SU-DHL-6 (cell line): ENCODE results near the gene SFI1.
A peak's percentile ranks its signal among the peaks of the same experiment; 100 is the strongest.
"Not testable (repeated sequence)": the region's sequence is repeated elsewhere in the genome, so short reads cannot be mapped to it uniquely, and the experiment has no call there.

Source experiments
- H2AFZ ChIP-seq: fragments of 200-600 bp; sonication (generic); 2 replicates; pipeline ENCODE4 v1.6.1; 2014; ENCODE audit warnings: low read depth, mild to moderate bottlenecking, moderate library complexity, mixed read lengths, antibody characterized with exemption, low read length; ENCODE audit not compliant: severe bottlenecking
- H3F3A ChIP-seq: fragments of 200-600 bp; shearing (Covaris generic); 2 replicates; pipeline ENCODE4 v1.6.0; 2016; ENCODE audit warnings: antibody characterized with exemption, mild to moderate bottlenecking; ENCODE audit not compliant: insufficient read depth
- H3K27ac ChIP-seq: fragments of 200-600 bp; sonication (generic); 2 replicates; pipeline ENCODE4 v1.5.1; 2016; ENCODE audit warnings: low read depth, mild to moderate bottlenecking, low read length, moderate library complexity, mixed read lengths
- H3K27me3 ChIP-seq: fragments of 200-600 bp; sonication (generic), shearing (Covaris generic); 2 replicates; pipeline ENCODE4 v1.6.0; 2014; ENCODE audit warnings: mild to moderate bottlenecking, low read length
- H3K36me3 ChIP-seq: fragments of 200-600 bp; sonication (generic); 2 replicates; pipeline ENCODE4 v1.6.1; 2014; ENCODE audit warnings: mild to moderate bottlenecking, low read length, mixed read lengths
- H3K4me2 ChIP-seq: fragments of 300-600, 200-600 bp; shearing (Covaris generic), sonication (generic); 2 replicates; pipeline ENCODE4 v1.6.0; 2014; ENCODE audit warnings: low read length, low read depth, mild to moderate bottlenecking; ENCODE audit not compliant: poor library complexity, severe bottlenecking
- H3K4me3 ChIP-seq: fragments of 200-600 bp; sonication (generic); 2 replicates; pipeline ENCODE4 v1.5.1; 2014; ENCODE audit warnings: antibody characterized with exemption, low read length, mild to moderate bottlenecking, mixed read lengths; ENCODE audit not compliant: insufficient read depth, poor library complexity, severe bottlenecking
- H3K79me2 ChIP-seq: fragments of 200-600 bp; sonication (generic); 2 replicates; pipeline ENCODE4 v1.6.1; 2014; ENCODE audit warnings: mild to moderate bottlenecking, low read length, moderate library complexity; ENCODE audit not compliant: insufficient read depth
- H3K9ac ChIP-seq: fragments of 200-600 bp; sonication (generic); 2 replicates; pipeline ENCODE4 v1.7.0; 2014; ENCODE audit warnings: mild to moderate bottlenecking, low read length
- H3K9me2 ChIP-seq: fragments of 200-600 bp; sonication (generic); replicated peaks from 2 replicates; pipeline ENCODE4 v1.6.1; 2014; ENCODE audit warnings: low read length; ENCODE audit not compliant: insufficient read depth
- H3K9me3 ChIP-seq: fragments of 200-600 bp; sonication (generic); 2 replicates; pipeline ENCODE4 v1.6.1; 2014; ENCODE audit warnings: low read length, mixed read lengths; ENCODE audit not compliant: insufficient read depth
- H4K20me1 ChIP-seq: fragments of 200-600 bp; sonication (generic); 2 replicates; pipeline ENCODE4 v1.6.1; 2014; ENCODE audit warnings: low read depth, mild to moderate bottlenecking, antibody characterized with exemption, low read length, moderate library complexity, mixed read lengths
- CTCF ChIP-seq: fragments of 200-600 bp; sonication (generic); IDR thresholded peaks from one replicate; pipeline ENCODE4 v1.5.1; 2017; ENCODE audit warnings: antibody characterized with exemption, mild to moderate bottlenecking, low read length, moderate library complexity; ENCODE audit not compliant: insufficient read depth, poor library complexity, severe bottlenecking
- EZH2phosphoT487 ChIP-seq: fragments of 200-600 bp; sonication (generic), shearing (Covaris generic); conservative IDR thresholded peaks from 2 replicates; pipeline ENCODE4 v1.6.1; 2018; ENCODE audit warnings: mild to moderate bottlenecking, antibody characterized with exemption, low read length, moderate library complexity, mixed read lengths

The SFI1 gene

GRCh38 chr22:31556627-31557203 is 60.4 kb downstream of the SFI1 start:
- TF ChIP-seq CTCF (no peak), EZH2phosphoT487 (no peak)
- H4K20me1 ChIP-seq: no peaks in the 10 kb centered on the region
- no peak overlapping the region for H3K9ac ChIP-seq
- no peak overlapping the region for H3K4me2 ChIP-seq
- no peak overlapping the region for H3K27ac ChIP-seq
- no peak overlapping the region for H3K4me3 ChIP-seq
- no peak overlapping the region for H2AFZ ChIP-seq
- no peaks in the 10 kb centered on the region for H3K79me2 ChIP-seq
- peaks cover 8% of the 10 kb centered on the region; the same call in 1 of the 2 replicates for H3K36me3 ChIP-seq
- no peaks in the 10 kb centered on the region for H3K9me3 ChIP-seq
- H3K27me3 ChIP-seq: no peaks in the 10 kb centered on the region
- H3F3A ChIP-seq: peaks cover 9% of the 10 kb centered on the region; the same call in 1 of the 2 replicates
- H3K9me2 ChIP-seq: no peaks in the 10 kb centered on the region

GRCh38 chr22:31558546-31558945 is 62.2 kb downstream of the SFI1 start:
- H3K4me2 ChIP-seq, H3K9ac ChIP-seq, H3K9me3 ChIP-seq, H3K27ac ChIP-seq, H3K4me3 ChIP-seq, H4K20me1 ChIP-seq, H3K27me3 ChIP-seq, H3K36me3 ChIP-seq, H3K9me2 ChIP-seq, H2AFZ ChIP-seq, H3K79me2 ChIP-seq: not testable (repeated sequence)
- peaks cover 10% of the 10 kb centered on the region; the same call in 1 of the 2 replicates for H3F3A ChIP-seq

- Histone ChIP-seq H4K20me1 (no peaks in the 10 kb centered on the region), H3K4me3 (no peak overlapping the region), H2AFZ (no peak overlapping the region), H3K9me2 (no peaks in the 10 kb centered on the region), H3F3A (peaks cover 4% of the 10 kb centered on the region; the same call in 1 of the 2 replicates), H3K4me2 (no peak overlapping the region), H3K27ac (no peak overlapping the region), H3K36me3 (peaks cover 6% of the 10 kb centered on the region; the same call in 1 of the 2 replicates), H3K9me3 (no peaks in the 10 kb centered on the region), H3K27me3 (no peaks in the 10 kb centered on the region), H3K9ac (no peak overlapping the region), H3K79me2 (no peaks in the 10 kb centered on the region)
- TF ChIP-seq CTCF (peak; percentile 52), EZH2phosphoT487 (no peak)
These were observed 65.0 kb downstream of the SFI1 start for GRCh38 chr22:31561238-31561887.

GRCh38 chr22:31561970-31562369 is 65.6 kb downstream of the SFI1 start:
- Histone ChIP-seq H3K27ac (no peak overlapping the region), H3K79me2 (no peaks in the 10 kb centered on the region), H4K20me1 (no peaks in the 10 kb centered on the region), H3K9me2 (no peaks in the 10 kb centered on the region), H3K36me3 (peaks cover 6% of the 10 kb centered on the region; the same call in 1 of the 2 replicates), H3K9me3 (no peaks in the 10 kb centered on the region), H3F3A (peaks cover 4% of the 10 kb centered on the region; the same call in 1 of the 2 replicates), H3K27me3 (no peaks in the 10 kb centered on the region), H3K9ac (no peak overlapping the region), H2AFZ (no peak overlapping the region), H3K4me2 (no peak overlapping the region), H3K4me3 (no peak overlapping the region)
- TF ChIP-seq CTCF (no peak), EZH2phosphoT487 (no peak)
